Measurements from ENCODE around the gene ZNF101.

Gene ZNF101

GRCh38 chr19:19711934-19712828, 43.5 kb downstream of the ZNF101 start:
- DNase-seq (ENCODE audit: low spot score) = no peak

GRCh38 chr19:19719798-19720197, 51.2 kb downstream of the ZNF101 start:
- no peak for DNase-seq (ENCODE audit: low spot score)

GRCh38 chr19:19721896-19722295, 53.3 kb downstream of the ZNF101 start:
- DNase-seq (ENCODE audit: low spot score) = no peak

GRCh38 chr19:19732579-19733501, 64.2 kb downstream of the ZNF101 start, which contains the start of gene ZNF14:
Gene ZNF14 (minus strand): TSS chr19:19733112. CDS start chr19:19732958, 154 bp downstream.
- peak; percentile 99 for DNase-seq (ENCODE audit: low spot score)
